DOHH2 (cell line): Measurements from ENCODE around the gene B3GALNT1.

ENCODE experiments used
- EZH2phosphoT487 ChIP-seq: fragments of 200-600 bp; sonication (generic); IDR thresholded peaks from 2 replicates; pipeline ENCODE4 v1.6.1; 2017; ENCODE audit warnings: borderline replicate concordance, mild to moderate bottlenecking, antibody characterized with exemption, low read length, moderate library complexity, mixed read lengths
- TF ChIP-seq, protein P1 (sequence below): fragments of 200-600 bp; sonication (generic); IDR thresholded peaks from one replicate; pipeline ENCODE4 v1.5.1; 2014; ENCODE audit warnings: antibody characterized with exemption, mild to moderate bottlenecking, low read depth, low read length; ENCODE audit not compliant: poor library complexity, severe bottlenecking

DNA sequence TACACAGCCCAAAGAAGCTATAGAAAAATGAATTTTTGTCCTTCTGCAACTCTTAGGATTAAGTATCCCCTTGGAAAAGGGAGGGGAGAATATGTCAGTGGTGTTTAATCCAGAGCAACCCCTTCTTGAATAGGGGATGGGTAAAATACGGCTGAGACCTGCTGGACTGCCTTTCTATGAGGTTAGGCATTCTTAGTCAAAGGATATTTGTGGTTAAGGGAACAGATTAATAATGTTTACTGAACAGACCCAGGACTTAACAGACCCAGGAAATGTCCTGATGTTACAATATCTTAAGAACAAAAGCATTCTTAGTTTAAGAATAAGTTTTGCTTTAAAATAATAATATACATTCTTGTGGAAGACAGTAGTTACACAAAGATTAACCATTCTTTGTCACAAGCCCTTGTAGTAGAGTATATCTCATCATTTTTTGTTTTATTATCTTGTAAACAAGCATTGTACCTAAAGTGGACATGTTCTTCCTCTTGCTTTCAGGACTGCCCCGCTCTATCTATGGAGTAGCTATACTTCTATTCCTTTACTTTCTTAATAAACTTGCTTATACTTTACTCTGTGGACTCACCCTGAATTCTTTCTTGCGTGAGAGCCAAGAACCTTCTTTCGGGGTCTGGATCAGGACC, 43.8 kb upstream of the B3GALNT1 start:
- TF ChIP-seq, protein P1, sequence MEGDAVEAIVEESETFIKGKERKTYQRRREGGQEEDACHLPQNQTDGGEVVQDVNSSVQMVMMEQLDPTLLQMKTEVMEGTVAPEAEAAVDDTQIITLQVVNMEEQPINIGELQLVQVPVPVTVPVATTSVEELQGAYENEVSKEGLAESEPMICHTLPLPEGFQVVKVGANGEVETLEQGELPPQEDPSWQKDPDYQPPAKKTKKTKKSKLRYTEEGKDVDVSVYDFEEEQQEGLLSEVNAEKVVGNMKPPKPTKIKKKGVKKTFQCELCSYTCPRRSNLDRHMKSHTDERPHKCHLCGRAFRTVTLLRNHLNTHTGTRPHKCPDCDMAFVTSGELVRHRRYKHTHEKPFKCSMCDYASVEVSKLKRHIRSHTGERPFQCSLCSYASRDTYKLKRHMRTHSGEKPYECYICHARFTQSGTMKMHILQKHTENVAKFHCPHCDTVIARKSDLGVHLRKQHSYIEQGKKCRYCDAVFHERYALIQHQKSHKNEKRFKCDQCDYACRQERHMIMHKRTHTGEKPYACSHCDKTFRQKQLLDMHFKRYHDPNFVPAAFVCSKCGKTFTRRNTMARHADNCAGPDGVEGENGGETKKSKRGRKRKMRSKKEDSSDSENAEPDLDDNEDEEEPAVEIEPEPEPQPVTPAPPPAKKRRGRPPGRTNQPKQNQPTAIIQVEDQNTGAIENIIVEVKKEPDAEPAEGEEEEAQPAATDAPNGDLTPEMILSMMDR = no peak
- TF ChIP-seq EZH2phosphoT487 = no peak
